Measurements from ENCODE around the gene STAB1. TPM values are rescaled to one million over a fixed set of nuclear protein-coding genes. Genes with fewer than 3 reads are reported as not detected.

Gene STAB1
- total and polyA plus RNA-seq, 3 experiments from 2014 or later, result 0.05 to 9.7 (median 7.6) TPM

DNA sequence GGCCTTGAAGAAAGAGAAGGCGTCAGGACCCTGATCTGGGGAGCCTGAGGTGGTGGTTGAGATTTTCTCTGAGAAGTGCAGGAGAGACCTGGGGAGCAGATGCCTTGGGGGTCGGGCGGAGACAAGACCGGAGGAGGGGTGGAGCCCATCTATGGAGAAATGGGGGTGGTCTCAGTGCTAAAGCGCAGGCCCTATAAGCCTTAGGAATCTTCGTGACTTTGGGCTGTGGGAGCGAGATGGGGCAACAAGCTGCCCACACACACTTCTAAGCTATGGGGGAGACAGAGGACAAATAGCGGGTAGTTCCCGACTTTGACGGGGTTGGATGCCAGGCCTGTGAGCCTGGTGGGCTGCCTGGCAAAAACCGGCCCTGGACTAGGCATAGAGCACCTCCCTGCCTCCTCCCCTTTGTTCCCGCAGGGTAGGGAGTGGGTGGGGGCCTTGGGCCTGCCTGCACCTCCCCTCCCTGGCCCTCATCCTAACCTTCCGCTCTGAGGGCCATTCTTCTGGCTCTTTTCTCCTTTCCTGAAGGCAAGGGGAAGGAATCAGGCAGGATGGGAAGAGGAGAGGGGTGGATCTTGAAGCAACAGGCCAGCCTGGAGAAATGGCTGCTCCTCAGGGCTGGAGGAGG is 38.9 kb upstream of the STAB1 start:
- CTCF ChIA-PET, result interaction anchor here (0.9 to 3.7 kb wide), 3 partner anchors 9 to 76 kb away, joined by 3 to 18 read pairs (median 3); no protein-coding TSS in a partner anchor
- Histone ChIP-seq H3K27ac (ENCODE audit: low read depth, low read length) (peak overlapping the region; percentile 70), H3K36me3 (ENCODE audit: insufficient read depth, low read length) (peaks cover 11% of the 10 kb centered on the region), H3K9me3 (ENCODE audit: low read length) (no peaks in the 10 kb centered on the region), H3K27me3 (ENCODE audit: insufficient read depth, low read length, poor library complexity, severe bottlenecking) (no peaks in the 10 kb centered on the region), H3K4me3 (ENCODE audit: low read length) (peak overlapping the region; percentile 74), H3K4me1 (ENCODE audit: insufficient read depth, low read length) (peaks cover 28% of the 10 kb centered on the region)
- POLR2A ChIA-PET, result interaction anchor here (0.6 kb wide), 1 partner anchor 261 kb away, joined by 3 read pairs; no protein-coding TSS in a partner anchor
- H3K4me1 Mint-ChIP-seq, result peaks cover 37 to 66% (median 37%) of the 10 kb centered on the region in 3 donors
- no peak for DNase-seq
- peak overlapping the region; percentile 89 to 98 (median 93) for H3K4me3 Mint-ChIP-seq
- no peaks in the 10 kb centered on the region for H3K27me3 Mint-ChIP-seq
- peak overlapping the region; percentile 95 to 99 (median 97) for H3K27ac Mint-ChIP-seq
- H3K9me3 Mint-ChIP-seq, result no peaks in the 10 kb centered on the region
- H3K36me3 Mint-ChIP-seq, result peaks cover 0 to 53% (median 6%) of the 10 kb centered on the region in 3 donors

DNA sequence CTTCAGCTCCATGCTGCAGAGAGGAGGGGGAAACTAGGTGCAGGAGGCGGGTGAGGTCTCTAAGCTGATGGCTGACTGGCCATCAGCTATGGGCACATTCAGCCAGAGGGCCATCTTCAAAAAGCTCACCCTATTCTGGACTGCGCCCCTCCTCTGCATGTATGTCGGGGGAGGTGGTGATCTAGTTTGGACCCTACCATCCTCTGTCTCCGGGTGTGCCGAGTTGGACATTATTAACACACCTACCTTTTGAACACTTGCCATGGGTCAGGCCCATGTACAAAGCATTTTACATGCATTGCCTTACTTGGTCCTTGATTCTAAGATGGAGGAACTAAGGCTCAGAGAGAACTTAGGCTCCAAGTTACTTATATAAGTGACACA is 38.3 kb upstream of the STAB1 start:
- H3K27me3 ChIP-seq (ENCODE audit: insufficient read depth, low read length, poor library complexity, severe bottlenecking), result no peaks in the 10 kb centered on the region
- H3K27ac ChIP-seq (ENCODE audit: low read depth, low read length), result no peak overlapping the region
- CTCF ChIA-PET, result interaction anchor here (0.9 to 3.7 kb wide), 5 partner anchors 9 to 483 kb away, joined by 3 to 18 read pairs (median 3); partner anchors contain the start of gene ABHD14B
- H3K27me3 Mint-ChIP-seq, result no peaks in the 10 kb centered on the region
- DNase-seq, result no peak
- POLR2A ChIA-PET, result interaction anchor here (0.6 kb wide), 1 partner anchor 262 kb away, joined by 3 read pairs; no protein-coding TSS in a partner anchor
- H3K4me1 Mint-ChIP-seq, result peaks cover 37 to 66% (median 37%) of the 10 kb centered on the region in 3 donors
- peak overlapping the region; percentile 95 to 99 (median 97) for H3K27ac Mint-ChIP-seq
- H3K9me3 Mint-ChIP-seq, result no peaks in the 10 kb centered on the region
- H3K4me1 ChIP-seq (ENCODE audit: insufficient read depth, low read length), result peaks cover 28% of the 10 kb centered on the region
- H3K4me3 ChIP-seq (ENCODE audit: low read length), result peak overlapping the region; percentile 74
- peaks cover 11% of the 10 kb centered on the region for H3K36me3 ChIP-seq (ENCODE audit: insufficient read depth, low read length)
- H3K36me3 Mint-ChIP-seq, result peaks cover 0 to 53% (median 6%) of the 10 kb centered on the region in 3 donors
- no peaks in the 10 kb centered on the region for H3K9me3 ChIP-seq (ENCODE audit: low read length)
- peak overlapping the region; percentile 89 to 98 (median 93) for H3K4me3 Mint-ChIP-seq

DNA sequence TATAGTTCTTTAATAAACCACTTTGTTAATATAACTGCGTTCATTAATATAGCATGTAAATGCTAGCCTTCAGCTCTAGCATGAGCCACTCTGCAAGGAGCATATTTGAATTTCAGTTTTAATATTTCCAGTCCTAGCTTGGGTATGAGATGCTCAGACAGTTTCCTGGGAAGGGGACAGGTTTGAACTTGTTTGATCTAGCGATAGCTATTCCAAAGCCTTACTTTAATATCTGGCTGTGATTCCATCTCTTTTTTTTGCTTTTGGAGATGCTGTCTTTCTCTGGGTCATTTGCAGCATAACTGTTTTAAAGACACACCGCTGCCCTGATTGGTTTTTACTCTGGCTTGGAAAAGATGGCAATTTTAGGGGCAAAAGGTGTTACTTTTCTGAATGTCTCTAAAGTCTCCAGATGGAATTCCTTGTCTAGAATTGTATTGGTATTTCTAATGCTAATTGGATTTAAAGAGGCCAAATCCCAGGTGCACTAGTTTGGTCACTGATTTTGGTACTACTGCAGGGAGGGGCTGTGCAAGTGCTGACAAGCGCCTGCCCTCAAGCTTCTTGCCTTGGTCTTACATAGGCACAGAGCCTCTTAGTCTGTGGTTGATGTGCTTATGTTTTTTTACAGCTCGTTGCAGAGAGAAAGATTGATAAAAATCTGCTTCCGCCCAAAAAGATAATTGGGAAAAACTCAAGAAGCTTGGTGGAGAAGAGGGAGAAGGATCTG is 36.9 kb upstream of the STAB1 start:
- Histone ChIP-seq H3K4me1 (ENCODE audit: insufficient read depth, low read length) (peaks cover 28% of the 10 kb centered on the region), H3K9me3 (ENCODE audit: low read length) (no peaks in the 10 kb centered on the region), H3K27me3 (ENCODE audit: insufficient read depth, low read length, poor library complexity, severe bottlenecking) (no peaks in the 10 kb centered on the region), H3K36me3 (ENCODE audit: insufficient read depth, low read length) (peaks cover 11% of the 10 kb centered on the region), H3K27ac (ENCODE audit: low read depth, low read length) (no peak overlapping the region), H3K4me3 (ENCODE audit: low read length) (no peak overlapping the region)
- Mint-ChIP-seq H3K27ac (peak overlapping the region in 5 of 8 donors; percentile 9 to 98 (median 32)), H3K4me1 (peaks cover 41 to 78% (median 45%) of the 10 kb centered on the region in 3 donors), H3K36me3 (peaks cover 0 to 64% (median 6%) of the 10 kb centered on the region in 3 donors), H3K9me3 (no peaks in the 10 kb centered on the region), H3K4me3 (peak overlapping the region in 4 of 7 donors; percentile 4 to 94 (median 18)), H3K27me3 (no peaks in the 10 kb centered on the region)
- no peak for DNase-seq
- ChIA-PET POLR2A (no interaction called here), CTCF (interaction anchor here (1.0 to 3.7 kb wide), 5 partner anchors 10 to 484 kb away, joined by 3 to 18 read pairs (median 3); partner anchors contain the start of gene ABHD14B)

DNA sequence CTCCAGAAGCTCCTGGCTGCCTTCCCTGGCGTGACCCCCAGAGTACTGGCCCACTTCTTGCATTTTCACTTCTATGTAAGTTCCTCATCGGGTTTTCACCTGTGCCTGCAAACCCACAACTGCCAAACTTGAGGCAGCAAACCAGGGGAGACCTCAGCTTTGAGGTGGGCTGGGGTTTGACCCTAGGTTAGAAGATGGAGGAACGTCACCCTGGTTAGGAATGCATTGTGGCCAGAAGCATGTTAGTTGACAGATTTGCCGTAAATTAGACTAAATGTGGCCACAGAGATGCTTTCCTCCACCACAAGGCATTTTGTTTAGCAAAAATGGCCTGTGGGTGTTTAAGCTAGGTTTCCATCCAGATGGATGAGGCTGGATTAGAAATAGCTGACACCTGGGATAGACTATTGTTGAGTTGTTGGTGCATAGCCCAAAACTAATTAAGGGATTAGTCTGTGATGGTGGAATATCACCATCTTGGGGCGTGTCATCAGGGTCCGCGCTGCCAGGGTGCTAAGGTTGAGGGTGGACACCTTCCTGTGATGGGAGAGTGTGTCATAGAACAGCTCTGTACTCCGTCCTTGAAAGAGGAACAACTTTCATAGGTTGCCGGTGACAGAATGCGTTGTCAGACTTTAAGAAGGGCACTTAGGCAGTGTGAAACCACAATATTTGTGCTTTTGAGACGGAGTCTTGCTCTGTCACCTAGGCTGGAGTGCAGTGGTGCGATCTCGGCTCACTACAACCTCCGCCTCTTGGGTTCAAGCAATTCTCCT is 36.2 kb upstream of the STAB1 start:
- Histone ChIP-seq H3K9me3 (ENCODE audit: low read length) (no peaks in the 10 kb centered on the region), H3K27ac (ENCODE audit: low read depth, low read length) (no peak overlapping the region), H3K27me3 (ENCODE audit: insufficient read depth, low read length, poor library complexity, severe bottlenecking) (no peaks in the 10 kb centered on the region), H3K4me1 (ENCODE audit: insufficient read depth, low read length) (peaks cover 28% of the 10 kb centered on the region), H3K36me3 (ENCODE audit: insufficient read depth, low read length) (peaks cover 11% of the 10 kb centered on the region), H3K4me3 (ENCODE audit: low read length) (no peak overlapping the region)
- peaks cover 40 to 77% (median 50%) of the 10 kb centered on the region in 3 donors for H3K4me1 Mint-ChIP-seq
- H3K9me3 Mint-ChIP-seq, result no peaks in the 10 kb centered on the region
- ChIA-PET POLR2A (no interaction called here), CTCF (interaction anchor here (1.0 to 3.7 kb wide), 2 partner anchors 11 to 47 kb away, joined by 3 to 18 read pairs; no protein-coding TSS in a partner anchor)
- DNase-seq, result no peak
- peak overlapping the region in 4 of 8 donors; percentile 64 to 98 (median 84) for H3K27ac Mint-ChIP-seq
- peaks cover 0 to 66% (median 6%) of the 10 kb centered on the region in 3 donors for H3K36me3 Mint-ChIP-seq
- peak overlapping the region in 2 of 7 donors; percentile 27 to 94 for H3K4me3 Mint-ChIP-seq
- no peaks in the 10 kb centered on the region for H3K27me3 Mint-ChIP-seq

DNA sequence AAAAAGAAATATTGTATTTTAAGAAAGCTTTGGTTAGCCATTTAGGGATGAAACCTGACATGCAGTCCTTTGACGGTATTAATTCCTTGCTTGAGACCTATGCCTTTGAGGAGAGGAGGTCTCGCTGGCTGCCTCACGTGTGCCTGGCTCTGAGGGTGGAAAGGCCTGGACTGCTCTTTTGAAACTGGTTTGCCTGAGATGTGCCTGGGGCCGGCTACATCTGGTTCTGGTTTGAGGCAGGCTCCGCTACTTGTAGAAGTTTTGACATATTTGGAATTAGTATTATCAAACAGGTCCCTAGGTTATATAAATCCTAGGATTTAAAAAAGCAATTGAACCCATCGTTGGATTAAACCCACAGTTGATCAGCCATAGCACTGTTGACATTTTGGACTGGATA is 33.3 kb upstream of the STAB1 start:
- Histone ChIP-seq H3K27me3 (ENCODE audit: insufficient read depth, low read length, poor library complexity, severe bottlenecking) (no peaks in the 10 kb centered on the region), H3K36me3 (ENCODE audit: insufficient read depth, low read length) (peaks cover 11% of the 10 kb centered on the region), H3K27ac (ENCODE audit: low read depth, low read length) (no peak overlapping the region), H3K4me1 (ENCODE audit: insufficient read depth, low read length) (peaks cover 7% of the 10 kb centered on the region), H3K4me3 (ENCODE audit: low read length) (no peak overlapping the region), H3K9me3 (ENCODE audit: low read length) (no peaks in the 10 kb centered on the region)
- Mint-ChIP-seq H3K4me1 (peaks cover 28 to 61% (median 31%) of the 10 kb centered on the region in 3 donors), H3K4me3 (no peak overlapping the region), H3K36me3 (peaks cover 0 to 70% (median 11%) of the 10 kb centered on the region in 3 donors), H3K9me3 (no peaks in the 10 kb centered on the region), H3K27me3 (no peaks in the 10 kb centered on the region), H3K27ac (peak overlapping the region in 2 of 8 donors; percentile 17 to 21)
- POLR2A ChIA-PET, result no interaction called here
- CTCF ChIA-PET, result interaction anchor here (1.1 kb wide), 1 partner anchor 10 kb away, joined by 3 read pairs; no protein-coding TSS in a partner anchor
- no peak for DNase-seq

DNA sequence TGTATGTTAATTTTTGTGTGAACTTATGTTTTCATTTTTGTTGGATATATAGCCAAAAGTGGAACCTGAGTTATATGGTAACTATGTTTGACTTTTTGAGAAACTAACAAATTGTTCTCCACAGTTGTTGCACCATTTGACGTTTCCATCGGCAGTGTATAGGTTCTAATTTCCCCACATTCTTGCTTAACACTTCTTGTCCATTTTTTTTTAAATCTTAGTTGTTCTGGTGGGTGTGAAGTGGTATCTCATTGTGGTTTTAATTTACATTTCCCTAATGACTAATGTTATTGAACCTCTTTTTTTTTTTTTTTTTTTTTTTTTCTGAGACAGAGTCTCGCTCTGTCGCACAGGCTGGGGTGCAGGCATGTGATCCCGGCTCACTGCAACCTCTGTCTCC is 31.7 kb upstream of the STAB1 start:
- H3K36me3 ChIP-seq (ENCODE audit: insufficient read depth, low read length), result peaks cover 17% of the 10 kb centered on the region
- H3K9me3 ChIP-seq (ENCODE audit: low read length), result no peaks in the 10 kb centered on the region
- peaks cover 16 to 50% (median 16%) of the 10 kb centered on the region in 3 donors for H3K4me1 Mint-ChIP-seq
- H3K4me3 ChIP-seq (ENCODE audit: low read length), result no peak overlapping the region
- H3K27me3 ChIP-seq (ENCODE audit: insufficient read depth, low read length, poor library complexity, severe bottlenecking), result no peaks in the 10 kb centered on the region
- ChIA-PET CTCF (no interaction called here), POLR2A (interaction anchor here (0.7 kb wide), 1 partner anchor 217 kb away, joined by 6 read pairs; no protein-coding TSS in a partner anchor)
- peak overlapping the region in 2 of 8 donors; percentile 27 to 43 for H3K27ac Mint-ChIP-seq
- no peaks in the 10 kb centered on the region for H3K4me1 ChIP-seq (ENCODE audit: insufficient read depth, low read length)
- no peaks in the 10 kb centered on the region for H3K9me3 Mint-ChIP-seq
- peaks cover 0 to 65% (median 7%) of the 10 kb centered on the region in 3 donors for H3K36me3 Mint-ChIP-seq
- no peaks in the 10 kb centered on the region for H3K27me3 Mint-ChIP-seq
- H3K27ac ChIP-seq (ENCODE audit: low read depth, low read length), result no peak overlapping the region
- no peak overlapping the region for H3K4me3 Mint-ChIP-seq
- DNase-seq, result no peak

DNA sequence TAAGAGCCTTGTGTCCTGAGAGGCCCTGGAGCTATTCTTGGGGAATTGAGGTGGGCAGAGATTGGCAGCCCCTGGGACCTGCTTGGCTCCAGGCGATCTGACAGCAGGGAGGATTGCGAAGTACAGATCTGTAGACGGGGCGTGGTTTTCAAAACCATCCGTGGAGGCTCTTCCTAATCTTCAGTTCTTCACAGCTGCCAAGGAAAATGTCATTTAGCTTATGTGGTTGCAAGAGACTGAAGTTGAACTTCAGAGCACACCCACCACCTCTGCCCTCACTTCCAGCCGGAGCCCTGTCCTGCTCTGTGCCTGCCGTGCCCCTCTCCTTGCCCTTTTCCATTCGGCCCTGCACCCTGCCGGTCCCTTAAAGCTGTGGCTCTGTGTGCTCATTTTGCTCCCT is 26.8 kb upstream of the STAB1 start:
- Mint-ChIP-seq H3K27ac (peak overlapping the region in 3 of 8 donors; percentile 11 to 54 (median 35)), H3K4me1 (peaks cover 3 to 20% (median 9%) of the 10 kb centered on the region in 3 donors), H3K27me3 (no peaks in the 10 kb centered on the region), H3K4me3 (no peak overlapping the region), H3K9me3 (no peaks in the 10 kb centered on the region), H3K36me3 (peaks cover 0 to 66% (median 4%) of the 10 kb centered on the region in 3 donors)
- Histone ChIP-seq H3K4me1 (ENCODE audit: insufficient read depth, low read length) (no peaks in the 10 kb centered on the region), H3K9me3 (ENCODE audit: low read length) (no peaks in the 10 kb centered on the region), H3K4me3 (ENCODE audit: low read length) (no peak overlapping the region), H3K36me3 (ENCODE audit: insufficient read depth, low read length) (peaks cover 28% of the 10 kb centered on the region), H3K27ac (ENCODE audit: low read depth, low read length) (no peak overlapping the region), H3K27me3 (ENCODE audit: insufficient read depth, low read length, poor library complexity, severe bottlenecking) (no peaks in the 10 kb centered on the region)
- no peak for DNase-seq
- CTCF ChIA-PET, result interaction anchor here (0.9 to 1.4 kb wide), 2 partner anchors 11 to 161 kb away, joined by 3 read pairs; no protein-coding TSS in a partner anchor
- POLR2A ChIA-PET, result no interaction called here
